EL (cell line): ENCODE results near the gene EFHC1.

Experiments
- DNase-seq: peaks from one replicate; pipeline ENCODE4 v3.0.0-alpha.2; 2016

The EFHC1 gene

GRCh38 chr6:52558266-52559000, 138.3 kb downstream of the EFHC1 start:
- no peak for DNase-seq

DNA sequence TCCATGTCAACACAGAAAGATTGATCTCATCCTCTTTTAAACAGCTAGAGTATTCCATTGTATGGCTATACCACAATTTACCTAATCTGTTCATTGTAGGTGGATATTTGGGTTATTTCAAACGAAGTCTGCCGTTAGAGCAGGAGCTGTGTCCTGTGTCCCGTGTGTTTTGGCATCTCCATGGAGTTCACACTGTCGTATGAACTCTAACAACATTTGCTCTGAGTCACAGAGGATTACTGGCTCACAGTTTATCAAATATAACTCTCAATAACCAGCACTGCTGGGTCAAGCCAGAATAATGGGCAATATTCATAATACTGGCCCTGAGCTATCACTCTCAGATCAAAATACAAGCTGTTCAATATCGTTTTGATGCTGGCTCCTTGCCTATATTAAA, 140.3 kb downstream of the EFHC1 start:
- DNase-seq = no peak

GRCh38 chr6:52562911-52563310, 142.8 kb downstream of the EFHC1 start:
- DNase-seq = no peak

- no peak for DNase-seq
These were observed 144.7 kb downstream of the EFHC1 start for GRCh38 chr6:52564856-52565255.

DNA sequence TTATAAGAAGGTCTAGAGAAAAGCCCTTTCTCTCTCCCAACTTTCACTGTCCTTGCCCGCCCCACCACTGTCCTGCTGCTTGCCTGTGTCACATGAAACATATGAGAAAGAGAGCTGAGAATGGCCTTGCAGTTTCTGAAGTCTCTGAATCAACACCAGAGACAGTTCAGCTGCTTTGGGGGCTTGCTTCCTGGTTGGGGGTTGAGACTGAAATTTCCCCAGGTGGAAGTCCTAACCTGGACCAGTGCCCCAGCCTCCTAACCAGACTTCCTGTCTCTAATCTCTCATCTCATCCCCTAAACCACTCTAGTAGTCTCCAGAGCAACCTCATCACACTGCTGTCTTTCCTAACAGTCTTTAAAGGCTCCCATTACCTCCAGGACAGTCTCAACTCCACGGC, 146.1 kb downstream of the EFHC1 start:
- no peak for DNase-seq

DNA sequence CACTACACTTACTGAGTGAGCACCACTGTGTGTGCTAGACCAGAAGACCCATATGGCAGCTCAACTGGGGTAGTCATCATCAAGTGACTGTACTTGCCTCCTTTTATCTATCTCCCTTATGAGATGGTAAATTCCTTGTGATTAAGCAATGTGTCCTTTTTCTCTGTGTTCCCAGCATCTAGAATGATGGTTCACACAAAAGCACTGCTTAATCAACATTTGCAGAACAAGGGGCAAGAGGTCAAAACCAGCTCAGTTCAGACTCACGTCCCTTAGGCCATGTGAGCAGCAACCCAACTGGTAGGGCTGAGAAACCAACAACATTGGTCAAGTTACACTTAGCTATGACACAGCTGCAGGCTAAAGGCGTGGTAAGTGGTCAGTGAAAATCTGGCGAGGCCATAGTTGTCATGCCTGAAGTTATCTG, 146.7 kb downstream of the EFHC1 start:
- DNase-seq = peak; percentile 100

DNA sequence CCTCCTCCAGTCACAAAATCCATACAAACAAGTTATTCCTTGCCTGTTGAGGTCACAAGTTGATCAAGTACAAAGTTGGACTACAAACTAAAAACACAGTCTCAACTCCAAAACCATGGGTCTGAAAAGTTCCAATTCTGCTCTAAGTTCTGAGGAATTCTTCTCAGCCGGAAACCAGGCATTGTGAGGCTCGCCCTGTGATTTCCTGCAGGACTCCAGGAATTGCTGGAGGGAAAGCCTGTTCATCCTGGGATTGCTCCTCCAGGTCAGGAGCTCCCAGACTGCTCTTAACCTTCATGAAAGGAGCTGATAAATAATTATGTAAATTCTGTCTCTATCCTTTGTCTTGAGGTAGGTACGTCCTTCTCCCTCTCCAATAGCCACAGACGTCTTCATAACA, 148.2 kb downstream of the EFHC1 start:
- DNase-seq = no peak

GRCh38 chr6:52570291-52570700, 150.2 kb downstream of the EFHC1 start:
- no peak for DNase-seq

DNA sequence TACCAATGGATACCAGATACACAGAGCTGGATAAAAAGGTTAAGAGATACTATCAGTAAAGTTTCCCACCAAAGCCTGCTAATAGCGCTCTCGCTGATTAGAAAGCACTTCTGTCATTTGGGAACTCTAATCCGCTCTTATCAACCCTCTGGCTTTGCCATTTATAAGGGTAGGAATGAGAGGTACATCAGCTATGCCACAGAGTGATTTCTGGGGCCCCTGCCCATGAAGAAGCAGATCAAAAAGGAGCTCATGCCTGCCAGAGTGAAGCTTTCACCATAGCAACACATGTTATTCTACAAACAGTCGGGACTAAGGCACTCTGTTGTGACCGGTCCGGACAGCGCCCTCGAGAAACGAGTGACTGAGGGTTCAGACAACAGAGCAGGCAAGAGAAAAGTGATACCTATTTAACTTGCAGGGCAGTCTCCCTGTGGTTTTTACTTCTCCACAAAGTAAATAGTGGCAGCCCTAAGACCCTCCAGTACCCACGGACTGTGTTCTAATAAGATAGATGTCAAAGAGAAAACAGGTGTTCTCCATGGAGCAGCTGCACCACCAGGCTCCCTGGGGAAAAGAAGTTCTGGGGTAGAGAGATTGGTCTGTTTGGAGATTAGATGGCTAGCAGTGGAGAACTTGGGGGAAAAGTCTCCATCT, 151.1 kb downstream of the EFHC1 start:
- DNase-seq = no peak

GRCh38 chr6:52572536-52572935, 152.4 kb downstream of the EFHC1 start:
- DNase-seq = no peak

DNA sequence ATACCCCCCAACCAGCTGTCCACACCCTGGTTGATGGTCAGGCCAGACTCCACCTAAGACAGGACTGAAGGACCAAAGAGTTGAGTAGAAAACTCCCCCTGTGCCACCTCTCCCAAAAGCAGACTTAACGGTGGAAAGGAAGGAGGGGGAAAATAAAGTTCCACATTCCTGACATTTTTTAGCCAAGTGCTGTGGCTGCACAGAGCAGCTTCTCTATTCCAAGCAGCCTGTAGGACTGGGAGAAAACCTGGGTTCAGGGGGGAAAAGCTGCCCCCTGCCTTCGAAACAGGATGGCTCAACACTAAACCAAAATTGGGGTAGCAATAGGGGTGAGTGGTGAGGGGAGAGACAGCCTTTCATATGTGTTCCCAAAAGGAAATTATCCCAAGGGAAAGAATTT, 153.2 kb downstream of the EFHC1 start:
- peak; percentile 81 for DNase-seq
